ENCODE results near the gene SH2D4B. TPM values are rescaled to one million over a fixed set of nuclear protein-coding genes. Genes with fewer than 3 reads are reported as not detected.

The SH2D4B gene
- total RNA-seq (2021) (0.24 TPM in 1 of 2 replicates, not detected in the other), Bru-seq, nascent RNA (percentile 18 among the genes with signal in this experiment), BruChase-seq, experiment 1, labeled RNA remaining after a 2-hour chase (percentile 31 among the genes with signal in this experiment), BruChase-seq, experiment 2, labeled RNA remaining after a 6-hour chase (percentile 19 among the genes with signal in this experiment)
- long read RNA-seq, result 0 reads

DNA sequence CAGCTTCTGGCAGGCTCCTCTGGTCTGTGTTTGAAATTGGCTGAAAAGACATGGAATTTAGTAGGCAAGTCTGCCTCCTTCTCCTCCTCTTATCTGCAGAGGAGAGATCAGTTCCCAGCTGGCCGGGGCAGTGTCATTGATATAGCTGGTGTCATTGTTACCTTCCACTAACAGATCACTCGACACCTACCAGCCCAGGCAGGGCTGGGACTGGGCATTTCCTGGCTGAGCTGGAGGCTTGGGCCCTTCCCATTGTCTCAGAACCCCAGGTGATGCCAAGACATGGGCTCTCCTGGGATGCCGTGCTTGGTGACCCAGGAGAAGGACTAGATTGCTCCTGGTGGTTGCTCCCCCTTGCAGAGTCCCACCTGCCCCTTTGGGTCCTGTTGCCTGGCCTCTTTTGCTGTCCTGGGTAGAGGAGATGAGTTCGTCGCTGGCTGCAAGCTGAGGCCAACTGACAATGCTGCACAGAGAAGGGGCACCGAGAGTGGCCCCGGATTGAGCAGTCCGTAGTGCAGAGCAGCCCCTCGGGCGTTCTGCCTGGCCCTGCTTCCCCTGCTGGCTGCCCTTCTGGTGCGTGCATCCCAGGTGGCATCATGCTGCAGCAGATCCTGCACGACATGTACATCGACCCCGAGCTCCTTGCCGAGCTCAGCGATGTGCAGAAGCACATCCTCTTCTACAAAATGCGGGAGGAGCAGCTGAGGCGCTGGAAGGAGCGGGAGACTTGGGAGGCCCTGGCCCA, at the start of gene SH2D4B:
SH2D4B (plus strand) TSS at position 167 of the 745 bp plus-strand sequence; CDS start at position 597, 430 bp downstream.
- Histone ChIP-seq H3K9me3 (ENCODE audit: insufficient read depth, low read depth) (no peaks in the 10 kb centered on the region), H3K4me2 (peak within 1 kb of the TSS; percentile 81; the same call in 1 of the 2 replicates), H3K4me1 (replicated peaks; ENCODE audit: insufficient read depth) (0 out of 2 replicates have a peak, but pooled peaks cover 6% of the 10 kb centered on the region), H4K20me1 (ENCODE audit: insufficient read depth) (no peaks in the 10 kb centered on the region), H3K4me3 (no peak within 1 kb of the TSS), H3K79me2 (ENCODE audit: low read depth) (no peaks in the 10 kb centered on the region), H3F3A (ENCODE audit: insufficient read depth, low read depth) (peaks cover under 1% of the 10 kb centered on the region; the same call in 1 of the 2 replicates), H3K27ac (no peak within 1 kb of the TSS), H3K9me2 (ENCODE audit: insufficient read depth) (no peaks in the 10 kb centered on the region), H3K36me3 (ENCODE audit: low read depth) (no peaks in the 10 kb centered on the region), H3K27me3 (ENCODE audit: insufficient read depth, low read depth) (no peaks in the 10 kb centered on the region), H2AFZ (no peak within 1 kb of the TSS)
- ChIA-PET CTCF (no interaction called here), POLR2A (ENCODE audit: unreplicated experiment) (no interaction called here)
- DNase-seq, result no peak
- no TSS peak for BruUV-seq (replicated peaks)
- intact Hi-C loops (cut with micrococcal nuclease; ENCODE audit: unreplicated experiment), result loop anchor here (10.0 kb wide), 1 partner anchor 387 kb away; no protein-coding TSS in a partner anchor
- TF ChIP-seq EZH2 (IDR thresholded peaks at IDR 0.05; ENCODE audit: low read depth) (no peak), CTCF (conservative IDR thresholded peaks at IDR 0.05) (no peak)

- POLR2A ChIA-PET (ENCODE audit: unreplicated experiment), result no interaction called here
- Histone ChIP-seq H3K4me3 (no peak overlapping the region), H2AFZ (no peak overlapping the region), H3K9me2 (ENCODE audit: insufficient read depth) (no peaks in the 10 kb centered on the region), H3K9me3 (ENCODE audit: insufficient read depth, low read depth) (no peaks in the 10 kb centered on the region), H3K27ac (no peak overlapping the region), H4K20me1 (ENCODE audit: insufficient read depth) (peaks cover 33% of the 10 kb centered on the region), H3K4me2 (no peak overlapping the region), H3K27me3 (ENCODE audit: insufficient read depth, low read depth) (no peaks in the 10 kb centered on the region), H3K79me2 (ENCODE audit: low read depth) (peaks cover 100% of the 10 kb centered on the region), H3F3A (ENCODE audit: insufficient read depth, low read depth) (peaks cover 53% of the 10 kb centered on the region), H3K4me1 (replicated peaks; ENCODE audit: insufficient read depth) (peaks cover 54% of the 10 kb centered on the region), H3K36me3 (ENCODE audit: low read depth) (peaks cover 67% of the 10 kb centered on the region)
- no peak for TF ChIP-seq CTCF (conservative IDR thresholded peaks at IDR 0.05)
- no peak for TF ChIP-seq EZH2 (IDR thresholded peaks at IDR 0.05; ENCODE audit: low read depth)
- intact Hi-C loops (cut with micrococcal nuclease; ENCODE audit: unreplicated experiment), result no loop called here
- CTCF ChIA-PET, result no interaction called here
- DNase-seq, result no peak
- no TSS peak for BruUV-seq (replicated peaks)
Measured at GRCh38 chr10:80488539-80489066, 49.1 kb upstream of the SH2D4B start.

- BruUV-seq (replicated peaks), result no TSS peak
- Histone ChIP-seq H3K36me3 (ENCODE audit: low read depth) (peaks cover 63% of the 10 kb centered on the region), H3K4me1 (replicated peaks; ENCODE audit: insufficient read depth) (peaks cover 54% of the 10 kb centered on the region), H2AFZ (no peak overlapping the region), H3K79me2 (ENCODE audit: low read depth) (peaks cover 100% of the 10 kb centered on the region), H3K4me3 (no peak overlapping the region), H3K9me2 (ENCODE audit: insufficient read depth) (no peaks in the 10 kb centered on the region), H3K4me2 (no peak overlapping the region), H3K27ac (no peak overlapping the region; the same call in 1 of the 2 replicates), H3K27me3 (ENCODE audit: insufficient read depth, low read depth) (no peaks in the 10 kb centered on the region), H4K20me1 (ENCODE audit: insufficient read depth) (peaks cover 33% of the 10 kb centered on the region), H3F3A (ENCODE audit: insufficient read depth, low read depth) (peaks cover 54% of the 10 kb centered on the region), H3K9me3 (ENCODE audit: insufficient read depth, low read depth) (no peaks in the 10 kb centered on the region)
- intact Hi-C loops (cut with micrococcal nuclease; ENCODE audit: unreplicated experiment), result no loop called here
- TF ChIP-seq CTCF (conservative IDR thresholded peaks at IDR 0.05), result no peak
- DNase-seq, result no peak
- CTCF ChIA-PET, result interaction anchor here (1.2 kb wide), 1 partner anchor 45 kb away, joined by 3 read pairs; no protein-coding TSS in a partner anchor
- POLR2A ChIA-PET (ENCODE audit: unreplicated experiment), result no interaction called here
Measured at GRCh38 chr10:80489371-80490112, 48.2 kb upstream of the SH2D4B start.

Measured in PC-9 (cell line).